HepG2 (cell line): ENCODE results near the gene CLK4. TPM values are rescaled to one million over a fixed set of nuclear protein-coding genes. Genes with fewer than 3 reads are reported as not detected.

Experiments used
- CCDC6 ChIP-seq: sonication (generic); formaldehyde crosslinking; IDR thresholded peaks from 2 replicates; pipeline ENCODE4 v1.8.1; 2022; ENCODE audit warnings: mild to moderate bottlenecking, missing genetic modification reagents, moderate library complexity
- GLI4 ChIP-seq: sonication (generic); formaldehyde crosslinking; IDR thresholded peaks from 2 replicates; pipeline ENCODE4 v1.5.1; 2020; ENCODE audit warnings: missing genetic modification reagents, mild to moderate bottlenecking, moderate library complexity, borderline replicate concordance
- HDAC1 ChIP-seq: sonication (generic); formaldehyde crosslinking; IDR thresholded peaks from 2 replicates; pipeline ENCODE4 v1.5.1; 2020; ENCODE audit warnings: mild to moderate bottlenecking, missing genetic modification reagents
- HES4 ChIP-seq: sonication (generic); formaldehyde crosslinking; IDR thresholded peaks from 2 replicates; pipeline ENCODE4 v1.9.0; 2021; ENCODE audit warnings: mild to moderate bottlenecking, missing genetic modification reagents, borderline replicate concordance
- HNRNPH1 ChIP-seq: fragments of 200-400 bp; formaldehyde crosslinking; optimal IDR thresholded peaks from 2 replicates; pipeline ENCODE3; 2017; ENCODE audit warnings: mild to moderate bottlenecking, low read depth, low read length
- MAF1 ChIP-seq: sonication (generic); formaldehyde crosslinking; IDR thresholded peaks from 2 replicates; pipeline ENCODE4 v1.5.0; 2020; ENCODE audit warnings: missing genetic modification reagents, borderline replicate concordance
- NFIC ChIP-seq: IDR thresholded peaks from 2 replicates; pipeline ENCODE4 v1.6.1; 2012; ENCODE audit warnings: mild to moderate bottlenecking, low read length, inconsistent platforms
- SRSF9 ChIP-seq: fragments of 200-400 bp; formaldehyde crosslinking; IDR thresholded peaks from 2 replicates; pipeline ENCODE4 v1.6.1; 2018; ENCODE audit warnings: borderline replicate concordance, mild to moderate bottlenecking, low read depth, low read length; ENCODE audit not compliant: insufficient read depth, poor library complexity, severe bottlenecking
- TAF15 ChIP-seq: fragments of 200-400 bp; formaldehyde crosslinking; IDR thresholded peaks from one replicate; pipeline ENCODE4 v1.6.1; 2018; ENCODE audit warnings: mild to moderate bottlenecking, low read depth, low read length; ENCODE audit not compliant: poor library complexity, severe bottlenecking
- TARDBP ChIP-seq: sonication (generic); formaldehyde crosslinking; IDR thresholded peaks from 2 replicates; pipeline ENCODE4 v1.8.0; 2022; ENCODE audit warnings: mild to moderate bottlenecking, missing genetic modification reagents
- TCF7 ChIP-seq: sonication (generic); IDR thresholded peaks from 2 replicates; pipeline ENCODE4 v1.6.1; 2016; ENCODE audit warnings: antibody characterized with exemption, low read depth
- TCF7L2 ChIP-seq: IDR thresholded peaks from 2 replicates; pipeline ENCODE4 v1.6.1; 2011; ENCODE audit warnings: mild to moderate bottlenecking, low read depth, low read length, moderate library complexity
- TERF1 ChIP-seq: sonication (generic); formaldehyde crosslinking; IDR thresholded peaks from 2 replicates; pipeline ENCODE4 v1.8.0; 2022; ENCODE audit warnings: mild to moderate bottlenecking, missing genetic modification reagents, moderate library complexity
- TFDP2 ChIP-seq: sonication (generic); formaldehyde crosslinking; IDR thresholded peaks from 2 replicates; pipeline ENCODE4 v1.4.0; 2020; ENCODE audit warnings: missing genetic modification reagents
- ZBTB42 ChIP-seq: sonication (generic); formaldehyde crosslinking; IDR thresholded peaks from 2 replicates; pipeline ENCODE4 v1.5.0; 2020; ENCODE audit warnings: mild to moderate bottlenecking, missing genetic modification reagents
- ZNF12 ChIP-seq: sonication (generic); formaldehyde crosslinking; IDR thresholded peaks from 2 replicates; pipeline ENCODE4 v1.5.0; 2020; ENCODE audit warnings: missing genetic modification reagents
- ZNF142 ChIP-seq: sonication (generic); formaldehyde crosslinking; IDR thresholded peaks from 2 replicates; pipeline ENCODE4 v1.4.0; 2020; ENCODE audit warnings: missing genetic modification reagents
- ZNF710 ChIP-seq: sonication (generic); formaldehyde crosslinking; IDR thresholded peaks from 2 replicates; pipeline ENCODE4 v1.5.0; 2020; ENCODE audit warnings: mild to moderate bottlenecking, missing genetic modification reagents, borderline replicate concordance
- polyA plus RNA-seq, 8 experiments: library from polyadenylated mRNA; depleted of rRNA in 3 of 8; stranded (reverse) in 7 of 8; unstranded in 1 of 8; fragments of >200 nt; fragmentation: Illumina TruSeq in 4 of 8; extraction: Trizol in 4 of 8; gene quantifications; 2 replicates each; pipeline versions ENCODE4 v1.2.1 to v1.2.3, GENCODE V29; 2011 to 2016; ENCODE audit warnings: low read depth in 4 of 8, missing spikeins in 1 of 8, mixed read lengths in 1 of 8; ENCODE audit not compliant: insufficient read depth in 1 of 8
- total RNA-seq, 5 experiments: library from RNA; depleted of rRNA; stranded (reverse); fragments of >200 nt; fragmentation: Illumina TruSeq; extraction: Trizol; gene quantifications; 2 replicates each; pipeline ENCODE4 v1.2.3, GENCODE V29; 2016; ENCODE audit warnings: low read depth in 1 of 5

CLK4 gene
- total and polyA plus RNA-seq, 2 of the 13 experiments (the other 11 are each of a cell fraction or from before 2014, with no cell fraction given) = 17.7 to 18.4 TPM

- TF ChIP-seq ZNF142 (no peak), CCDC6 (no peak; the same call in 1 of the 2 replicates), MAF1 (CRISPR knock-in tag) (no peak), TFDP2 (0 out of 2 replicates have a peak, but pooled peaks have one; percentile 18), TCF7 (no peak), SRSF9 (no peak), ZBTB42 (CRISPR knock-in tag) (0 out of 2 replicates have a peak, but pooled peaks have one; percentile 45), ZNF710 (CRISPR knock-in tag) (no peak), ZNF12 (CRISPR knock-in tag) (no peak), TCF7L2 (no peak), TERF1 (CRISPR knock-in tag) (no peak), TAF15 (no peak), HNRNPH1 (no peak), HES4 (CRISPR knock-in tag) (peak; percentile 63; the same call in 1 of the 2 replicates), NFIC (no peak), HDAC1 (CRISPR knock-in tag) (peak; percentile 71), TARDBP (no peak), GLI4 (peak; percentile 79; the same call in 1 of the 2 replicates)
Measured at GRCh38 chr5:178626484-178627258, at the start of gene CLK4 (continued).
